Neuron (in vitro differentiated cells): ENCODE data around the gene ZNF211.
A peak's percentile ranks its signal among the peaks of the same experiment; 100 is the strongest.

ENCODE experiments used
- H2AFZ ChIP-seq: one replicate; pipeline ENCODE4 v1.6.1; 2013; ENCODE audit warnings: low read depth, mild to moderate bottlenecking, inconsistent platforms, low read length, moderate library complexity
- H3K27me3 ChIP-seq: one replicate; pipeline ENCODE4 v1.6.1; 2013; ENCODE audit warnings: low read length; ENCODE audit not compliant: insufficient read depth
- H3K36me3 ChIP-seq: one replicate; pipeline ENCODE4 v1.6.1; 2013; ENCODE audit warnings: low read length; ENCODE audit not compliant: insufficient read depth
- H3K4me1 ChIP-seq: one replicate; pipeline ENCODE4 v1.6.1; 2013; ENCODE audit warnings: low read length; ENCODE audit not compliant: insufficient read depth
- H3K4me3 ChIP-seq: 2 replicates; pipeline ENCODE4 v1.5.1; 2013; ENCODE audit warnings: mild to moderate bottlenecking, low read length, moderate library complexity
- H3K9me3 ChIP-seq: one replicate; pipeline ENCODE4 v1.6.1; 2013; ENCODE audit warnings: low read length

Gene ZNF211

DNA sequence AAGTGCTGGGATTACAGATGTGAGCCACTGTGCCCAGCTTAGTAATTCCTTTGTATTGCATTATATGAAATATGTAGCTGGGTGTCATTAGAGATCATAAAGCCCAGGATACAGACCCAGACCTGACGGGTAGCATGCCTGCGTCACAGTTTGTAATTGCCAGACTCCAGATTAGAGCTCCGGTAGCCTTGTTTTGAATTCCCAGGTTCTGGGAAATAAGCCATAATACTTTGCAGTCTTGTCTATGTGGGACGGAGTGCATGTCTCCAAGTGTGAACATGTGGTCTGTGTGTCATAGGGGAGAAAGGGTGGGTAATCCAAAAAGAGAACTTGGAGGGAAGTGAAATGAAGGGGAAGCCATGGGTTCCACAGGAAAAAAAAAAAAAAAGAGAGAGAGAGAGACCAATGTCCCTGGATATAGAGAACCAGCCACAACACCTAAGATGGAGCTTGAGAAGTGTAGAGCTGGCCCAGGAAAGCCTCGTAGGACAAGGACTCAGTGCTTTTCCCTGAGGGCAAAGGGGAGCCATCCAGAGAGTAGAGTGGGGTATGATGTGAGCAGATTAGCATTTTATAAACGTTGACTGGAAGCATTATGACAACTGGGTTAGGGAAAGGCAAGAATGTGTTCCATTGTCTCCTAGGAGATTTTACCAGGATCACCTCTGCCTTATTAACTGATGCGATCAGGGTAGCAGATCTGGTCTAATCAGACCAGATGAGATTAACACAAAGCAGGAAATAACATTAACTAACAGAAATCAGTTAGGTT is 38.3 kb downstream of the ZNF211 start:
- Histone ChIP-seq H3K27me3 (peaks cover 1% of the 10 kb centered on the region), H3K4me3 (no peak overlapping the region), H3K4me1 (no peaks in the 10 kb centered on the region), H2AFZ (no peak overlapping the region), H3K36me3 (no peaks in the 10 kb centered on the region), H3K9me3 (no peaks in the 10 kb centered on the region)

DNA sequence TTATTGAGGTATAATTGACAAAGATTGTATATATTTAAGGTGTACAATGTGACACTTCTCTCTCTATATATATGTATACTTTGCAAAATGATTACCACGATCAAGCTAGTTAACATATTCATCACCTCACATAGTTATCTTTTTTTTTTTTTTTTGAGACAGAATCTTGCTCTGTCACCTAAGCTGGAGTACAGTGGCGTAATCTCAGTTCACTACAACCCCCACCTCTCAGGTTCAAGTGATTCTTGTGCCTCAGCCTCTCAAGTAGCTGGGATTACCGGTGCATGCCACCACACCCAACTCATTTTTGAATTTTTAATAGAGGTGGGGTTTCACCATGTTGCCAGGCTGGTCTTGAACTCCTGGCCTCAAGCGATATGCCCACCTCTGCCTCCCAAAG is 39.5 kb downstream of the ZNF211 start:
- Histone ChIP-seq H3K9me3 (no peaks in the 10 kb centered on the region), H3K4me3 (no peak overlapping the region), H3K27me3 (peaks cover 3% of the 10 kb centered on the region), H3K36me3 (no peaks in the 10 kb centered on the region), H2AFZ (no peak overlapping the region), H3K4me1 (no peaks in the 10 kb centered on the region)

DNA sequence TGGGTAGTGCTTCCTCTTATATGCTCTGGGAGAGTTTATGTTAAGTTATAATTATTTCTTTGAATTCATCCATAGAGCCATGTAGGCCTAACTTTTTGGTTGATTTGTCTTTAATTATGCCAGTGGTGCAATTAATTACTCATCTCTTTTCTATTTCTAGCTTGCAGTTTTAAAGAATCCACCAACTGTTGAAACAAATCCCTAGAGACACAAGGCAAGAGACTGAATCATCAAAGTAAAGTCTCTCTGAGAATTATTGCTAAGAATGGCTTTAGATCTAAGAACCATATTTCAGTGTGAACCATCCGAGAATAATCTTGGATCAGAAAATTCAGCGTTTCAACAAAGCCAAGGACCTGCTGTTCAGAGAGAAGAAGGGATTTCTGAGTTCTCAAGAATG is 42.9 kb downstream of the ZNF211 start:
- H3K27me3 ChIP-seq, result peaks cover 3% of the 10 kb centered on the region
- no peaks in the 10 kb centered on the region for H3K9me3 ChIP-seq
- no peaks in the 10 kb centered on the region for H3K36me3 ChIP-seq
- no peak overlapping the region for H2AFZ ChIP-seq
- H3K4me3 ChIP-seq, result no peak overlapping the region
- H3K4me1 ChIP-seq, result no peaks in the 10 kb centered on the region

DNA sequence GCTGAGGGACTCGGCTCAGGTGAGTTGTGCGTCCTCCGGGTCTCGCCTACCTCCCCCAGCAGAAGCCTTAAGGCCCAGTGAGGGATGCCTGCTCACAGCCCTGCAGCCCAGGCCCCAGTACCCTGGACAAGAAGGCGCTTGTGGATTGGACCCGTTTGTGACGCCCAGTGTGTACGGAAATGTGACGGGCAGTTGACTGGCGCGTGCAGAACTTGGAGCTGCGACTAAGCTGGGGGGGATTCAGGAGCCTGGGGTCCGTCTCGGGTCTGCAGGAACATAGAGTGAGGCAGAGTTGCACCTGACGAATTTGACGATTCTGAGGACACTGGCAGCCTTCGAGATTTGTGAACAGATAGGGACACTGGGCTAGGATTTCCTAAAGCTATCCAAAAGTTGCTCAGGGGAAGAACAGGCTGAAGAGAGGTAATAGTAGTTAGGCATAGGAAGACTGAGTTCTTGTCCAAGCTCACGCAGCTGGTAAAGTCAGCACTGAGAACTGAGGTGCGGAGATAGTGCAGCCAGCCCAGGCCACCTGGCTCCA is 49.3 kb downstream of the ZNF211 start:
- Histone ChIP-seq H3K9me3 (peaks cover 40% of the 10 kb centered on the region), H2AFZ (peak overlapping the region; percentile 55)

GRCh38 chr19:57686727-57687126 is 53.8 kb downstream of the ZNF211 start:
- Histone ChIP-seq H3K36me3 (peaks cover 71% of the 10 kb centered on the region), H3K9me3 (peaks cover 70% of the 10 kb centered on the region), H3K4me3 (no peak overlapping the region), H2AFZ (no peak overlapping the region), H3K4me1 (peaks cover 12% of the 10 kb centered on the region), H3K27me3 (no peaks in the 10 kb centered on the region)

More for the DNA sequence above, 49.3 kb downstream of the ZNF211 start:
- H3K27me3 ChIP-seq, result no peaks in the 10 kb centered on the region
- H3K36me3 ChIP-seq, result peaks cover 40% of the 10 kb centered on the region
- H3K4me3 ChIP-seq, result peak overlapping the region; percentile 90
- peaks cover 12% of the 10 kb centered on the region for H3K4me1 ChIP-seq

DNA sequence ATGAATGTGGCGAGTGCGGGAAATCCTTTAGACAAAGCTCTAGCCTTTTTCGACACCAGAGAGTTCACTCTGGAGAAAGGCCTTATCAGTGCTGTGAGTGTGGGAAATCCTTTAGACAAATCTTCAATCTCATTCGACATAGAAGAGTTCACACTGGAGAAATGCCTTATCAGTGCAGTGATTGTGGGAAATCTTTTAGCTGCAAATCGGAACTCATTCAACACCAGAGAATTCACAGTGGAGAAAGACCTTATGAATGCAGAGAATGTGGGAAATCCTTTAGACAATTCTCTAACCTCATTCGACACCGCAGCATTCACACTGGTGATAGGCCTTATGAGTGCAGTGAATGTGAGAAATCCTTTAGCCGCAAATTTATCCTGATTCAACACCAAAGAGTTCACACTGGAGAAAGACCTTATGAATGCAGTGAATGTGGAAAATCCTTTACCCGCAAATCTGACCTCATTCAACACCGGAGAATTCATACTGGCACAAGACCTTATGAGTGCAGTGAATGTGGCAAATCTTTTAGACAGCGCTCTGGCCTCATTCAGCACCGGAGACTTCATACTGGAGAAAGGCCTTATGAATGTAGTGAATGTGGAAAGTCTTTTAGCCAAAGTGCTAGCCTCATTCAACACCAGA is 54.5 kb downstream of the ZNF211 start:
- H3K36me3 ChIP-seq, result peaks cover 71% of the 10 kb centered on the region
- H2AFZ ChIP-seq, result no peak overlapping the region

DNA sequence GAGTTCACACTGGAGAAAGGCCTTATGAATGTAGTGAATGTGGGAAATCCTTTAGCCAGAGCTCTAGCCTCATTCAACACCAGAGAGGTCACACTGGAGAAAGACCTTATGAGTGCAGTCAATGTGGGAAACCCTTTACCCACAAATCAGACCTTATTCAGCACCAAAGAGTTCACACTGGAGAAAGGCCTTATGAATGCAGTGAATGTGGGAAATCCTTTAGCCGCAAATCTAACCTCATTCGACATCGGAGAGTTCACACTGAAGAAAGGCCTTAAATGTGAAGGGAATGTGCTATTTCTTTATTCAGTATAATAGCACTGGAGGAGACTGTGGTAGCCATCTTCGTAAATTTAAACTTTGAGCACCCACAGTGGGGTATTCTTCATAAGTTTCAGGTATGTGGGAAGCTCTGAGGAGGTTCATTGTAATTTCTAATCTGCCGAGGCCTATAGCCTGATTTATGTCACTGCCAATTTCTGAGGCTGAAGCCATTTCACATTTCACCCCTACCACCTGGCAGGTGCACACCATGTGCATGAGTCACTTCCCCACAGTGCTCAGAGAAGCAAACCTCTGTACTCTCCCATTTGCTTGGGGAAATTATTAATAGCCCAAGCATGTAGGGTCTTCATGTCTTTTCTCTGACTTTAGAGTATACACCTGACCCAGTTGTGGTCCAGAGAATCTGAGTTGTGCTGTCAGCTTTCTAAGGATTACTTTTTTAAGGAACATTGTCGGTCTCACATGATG is 55.2 kb downstream of the ZNF211 start:
- no peak overlapping the region for H3K4me3 ChIP-seq
- no peaks in the 10 kb centered on the region for H3K27me3 ChIP-seq
- H3K4me1 ChIP-seq, result peaks cover 4% of the 10 kb centered on the region
- H3K36me3 ChIP-seq, result peaks cover 75% of the 10 kb centered on the region
- peaks cover 74% of the 10 kb centered on the region for H3K9me3 ChIP-seq
- H2AFZ ChIP-seq, result no peak overlapping the region

More for the DNA sequence above, 54.5 kb downstream of the ZNF211 start:
- H3K4me1 ChIP-seq, result peaks cover 11% of the 10 kb centered on the region
- H3K4me3 ChIP-seq, result no peak overlapping the region
- H3K9me3 ChIP-seq, result peaks cover 70% of the 10 kb centered on the region
- H3K27me3 ChIP-seq, result no peaks in the 10 kb centered on the region

DNA sequence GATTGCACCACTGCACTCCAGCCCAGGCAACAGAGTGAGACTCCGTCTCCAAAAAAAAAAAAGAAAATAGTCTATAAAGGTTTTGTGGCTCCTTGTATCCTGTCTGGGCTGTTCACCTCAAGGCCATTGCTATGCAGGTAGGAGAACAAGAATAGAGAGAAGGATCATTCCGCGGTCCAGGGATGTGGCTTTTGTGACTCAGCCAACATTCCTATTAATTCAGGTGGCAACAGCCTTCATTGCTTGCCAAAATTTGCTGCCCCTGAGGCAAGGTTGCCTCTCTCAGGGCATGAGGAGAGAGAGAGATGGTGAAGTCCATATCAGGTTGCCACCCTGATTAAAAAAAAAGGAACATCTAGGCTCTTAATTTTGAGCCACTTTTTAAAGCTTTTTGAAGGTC is 56.8 kb downstream of the ZNF211 start:
- H3K36me3 ChIP-seq, result peaks cover 61% of the 10 kb centered on the region
- H3K27me3 ChIP-seq, result no peaks in the 10 kb centered on the region
- no peak overlapping the region for H2AFZ ChIP-seq
- no peaks in the 10 kb centered on the region for H3K4me1 ChIP-seq
- H3K4me3 ChIP-seq, result no peak overlapping the region
- peaks cover 65% of the 10 kb centered on the region for H3K9me3 ChIP-seq
